Inferior parietal cortex (tissue), 1 donor: Measurements from ENCODE around the gene TESK2.
"Not testable (repeated sequence)": the region's sequence is repeated elsewhere in the genome, so short reads cannot be mapped to it uniquely, and the experiment has no call there.

Experiments used
- DNase-seq: peaks from one replicate; pipeline ENCODE4 v3.0.0-alpha.2; 2016; ENCODE audit errors: extremely low spot score

The TESK2 gene, protein sequence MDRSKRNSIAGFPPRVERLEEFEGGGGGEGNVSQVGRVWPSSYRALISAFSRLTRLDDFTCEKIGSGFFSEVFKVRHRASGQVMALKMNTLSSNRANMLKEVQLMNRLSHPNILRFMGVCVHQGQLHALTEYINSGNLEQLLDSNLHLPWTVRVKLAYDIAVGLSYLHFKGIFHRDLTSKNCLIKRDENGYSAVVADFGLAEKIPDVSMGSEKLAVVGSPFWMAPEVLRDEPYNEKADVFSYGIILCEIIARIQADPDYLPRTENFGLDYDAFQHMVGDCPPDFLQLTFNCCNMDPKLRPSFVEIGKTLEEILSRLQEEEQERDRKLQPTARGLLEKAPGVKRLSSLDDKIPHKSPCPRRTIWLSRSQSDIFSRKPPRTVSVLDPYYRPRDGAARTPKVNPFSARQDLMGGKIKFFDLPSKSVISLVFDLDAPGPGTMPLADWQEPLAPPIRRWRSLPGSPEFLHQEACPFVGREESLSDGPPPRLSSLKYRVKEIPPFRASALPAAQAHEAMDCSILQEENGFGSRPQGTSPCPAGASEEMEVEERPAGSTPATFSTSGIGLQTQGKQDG

DNA sequence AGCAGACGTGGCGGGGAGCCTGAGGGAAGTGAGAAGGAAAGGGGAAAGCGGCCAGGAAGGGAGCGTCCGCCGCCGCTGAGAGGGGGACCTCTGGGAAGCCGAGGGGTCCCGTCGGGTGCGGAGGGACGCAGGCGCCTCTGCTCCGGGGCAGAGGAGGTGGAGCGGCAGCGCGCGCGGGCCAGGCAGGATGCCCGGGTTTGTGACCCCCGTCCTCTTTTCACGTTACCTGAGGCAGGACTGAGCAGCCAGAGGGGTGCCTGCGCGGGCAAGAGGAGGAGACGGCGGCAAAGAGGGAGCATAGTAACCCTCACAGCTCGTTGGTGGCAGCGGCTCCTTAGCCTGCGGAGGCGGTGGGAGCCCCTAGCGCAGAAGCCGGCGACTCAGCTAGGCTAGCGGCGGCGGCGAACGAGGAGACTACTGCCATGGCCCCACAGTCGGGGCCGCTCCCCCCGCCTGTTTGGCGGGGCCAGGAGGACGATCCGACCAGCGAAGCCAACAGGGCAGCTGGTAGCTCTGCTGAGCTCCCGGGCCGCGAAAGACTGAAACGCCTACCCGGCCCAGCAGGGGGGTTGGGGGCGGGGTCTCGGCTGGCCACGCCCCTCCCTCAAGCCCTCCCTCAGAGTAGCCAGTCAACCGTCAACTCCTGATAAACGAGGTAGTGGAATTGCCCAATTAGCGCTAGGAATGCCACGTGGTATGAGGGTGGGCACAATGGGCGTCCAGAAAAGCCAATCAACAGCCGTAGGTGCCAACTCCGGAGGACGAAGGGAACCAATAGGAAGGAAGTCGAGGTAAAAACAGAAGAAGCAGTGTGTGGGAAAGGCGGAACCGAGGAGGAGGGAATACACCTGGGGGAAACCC lies at the start of gene TESK2:
Gene TESK2, minus strand, starts transcription at position 538 of the 861 bp plus-strand sequence. CDS start 33,378 bp downstream, outside the sequence.
- peak; percentile 100 for DNase-seq

DNA sequence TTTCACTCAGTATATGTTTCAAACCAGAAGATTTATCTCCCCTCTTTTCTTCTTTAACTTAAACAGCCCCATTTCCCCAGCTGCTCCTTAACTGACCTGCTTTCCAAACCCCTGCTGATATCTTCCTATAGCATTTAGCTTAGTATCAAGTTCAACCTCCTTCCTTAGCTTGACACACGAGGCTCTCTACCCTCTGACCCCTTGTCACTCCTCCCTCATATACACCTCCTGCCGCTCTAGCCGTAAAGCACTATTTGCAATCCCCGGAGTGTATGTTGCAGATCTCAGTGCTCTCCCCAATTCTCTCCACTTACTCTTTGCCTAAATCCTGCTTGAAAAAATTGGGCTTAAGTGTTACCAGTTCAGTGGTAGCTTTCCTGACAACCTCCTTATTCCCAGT lies 45.9 kb upstream of the TESK2 start:
- DNase-seq, result no peak

DNA sequence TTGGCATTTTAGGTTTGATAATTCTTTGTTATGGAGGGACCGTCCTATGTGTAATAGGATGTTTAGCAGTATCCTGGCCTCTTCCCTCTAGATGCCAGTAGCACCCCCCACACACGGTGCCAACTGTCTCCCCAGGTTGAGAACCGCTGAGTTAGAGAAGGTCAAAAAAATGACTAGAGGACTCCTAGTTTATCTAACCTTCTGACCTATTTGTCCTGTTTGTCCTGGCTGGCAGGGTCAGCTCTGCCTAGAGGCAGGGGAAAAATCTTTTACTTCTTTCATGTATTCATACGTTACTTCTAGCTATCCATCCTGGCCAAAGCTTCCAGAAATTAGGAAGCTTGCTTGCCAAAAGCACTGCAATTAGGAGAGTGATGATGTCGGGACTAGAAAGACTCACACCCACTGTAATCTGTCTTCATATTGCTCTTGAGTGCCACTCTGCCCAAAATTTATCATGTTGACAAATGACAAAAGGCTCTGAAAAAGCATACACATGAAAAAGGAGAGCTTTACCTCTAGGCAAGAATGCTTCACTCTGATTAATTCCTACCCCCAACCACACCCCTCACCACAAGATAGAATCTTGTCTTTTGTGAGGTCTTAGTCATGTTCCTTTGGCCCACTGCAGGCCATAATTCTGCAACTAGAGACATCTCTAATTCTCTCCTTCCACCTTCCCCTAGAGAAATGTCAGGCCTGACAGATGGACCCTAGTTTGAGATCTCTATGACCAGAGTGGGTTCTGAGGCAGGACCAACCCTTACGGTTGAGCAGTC lies 45.2 kb upstream of the TESK2 start:
- DNase-seq, result no peak

DNA sequence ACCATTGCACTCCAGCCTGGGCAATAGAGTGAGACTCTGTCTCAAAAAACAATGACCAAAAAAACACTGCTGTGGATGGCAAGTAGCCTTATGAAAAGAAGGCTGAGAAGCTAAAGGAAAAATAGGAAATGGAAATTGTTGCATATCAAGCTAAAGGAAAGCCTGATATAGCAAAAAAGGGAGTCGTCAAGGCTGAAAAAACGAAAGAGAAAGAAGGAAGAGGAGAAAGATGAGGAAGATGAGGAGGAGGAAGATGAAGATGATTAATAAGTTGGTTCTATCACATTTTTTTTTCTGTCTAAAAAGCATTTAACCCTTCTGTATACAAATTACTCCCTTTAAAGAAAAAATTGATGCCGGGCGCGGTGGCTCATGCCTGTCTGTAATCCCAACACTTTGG lies 40.9 kb upstream of the TESK2 start:
- DNase-seq, result no peak

DNA sequence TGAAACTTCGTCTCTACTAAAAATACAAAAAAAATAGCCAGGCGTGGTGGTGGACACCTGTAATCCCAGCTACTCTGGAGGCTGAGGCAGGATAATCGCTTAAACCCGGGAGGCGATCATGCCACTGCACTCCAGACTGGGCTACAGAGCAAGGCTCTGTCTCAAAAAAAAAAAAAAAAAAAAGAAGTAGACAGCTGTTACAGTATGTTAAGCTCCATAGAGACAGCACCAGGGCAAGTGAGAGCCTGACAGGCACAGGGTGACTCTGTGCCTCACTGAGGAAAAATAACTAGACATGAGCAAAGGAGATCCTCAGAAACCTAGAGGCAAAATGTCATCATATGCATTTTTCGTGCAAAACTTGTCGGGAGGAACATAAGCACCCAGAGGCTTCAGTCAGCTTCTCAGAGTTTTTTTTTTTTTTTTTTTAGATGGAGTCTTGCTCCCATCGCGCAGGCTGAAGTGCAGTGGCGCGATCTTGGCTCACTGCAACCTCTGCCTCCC lies 39.7 kb upstream of the TESK2 start:
- no peak for DNase-seq

DNA sequence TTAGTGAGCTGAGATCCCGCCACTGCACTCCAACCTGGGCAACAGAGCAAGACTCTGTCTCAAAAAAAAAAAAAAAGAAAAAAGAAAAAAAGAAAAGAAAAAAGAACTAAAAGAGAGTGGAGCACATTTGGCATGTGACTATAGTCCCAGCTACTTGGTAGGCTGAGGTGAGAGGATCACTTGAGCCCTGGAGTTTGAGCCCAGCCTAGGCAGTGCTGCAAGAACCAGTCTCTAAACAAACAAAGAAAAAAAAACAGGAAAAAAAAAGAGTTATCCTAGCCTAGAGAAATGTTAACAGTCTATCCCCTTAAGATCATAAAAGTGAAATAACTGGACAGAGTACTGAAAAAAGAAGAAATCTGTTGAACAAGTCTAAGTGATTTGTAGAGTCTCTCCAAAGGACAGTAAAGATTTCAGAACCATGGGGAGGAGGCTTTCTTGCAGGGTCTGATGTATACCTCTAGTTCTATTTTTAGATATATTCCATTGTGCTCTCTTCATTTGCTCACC lies 35.2 kb upstream of the TESK2 start:
- DNase-seq, result no peak

DNA sequence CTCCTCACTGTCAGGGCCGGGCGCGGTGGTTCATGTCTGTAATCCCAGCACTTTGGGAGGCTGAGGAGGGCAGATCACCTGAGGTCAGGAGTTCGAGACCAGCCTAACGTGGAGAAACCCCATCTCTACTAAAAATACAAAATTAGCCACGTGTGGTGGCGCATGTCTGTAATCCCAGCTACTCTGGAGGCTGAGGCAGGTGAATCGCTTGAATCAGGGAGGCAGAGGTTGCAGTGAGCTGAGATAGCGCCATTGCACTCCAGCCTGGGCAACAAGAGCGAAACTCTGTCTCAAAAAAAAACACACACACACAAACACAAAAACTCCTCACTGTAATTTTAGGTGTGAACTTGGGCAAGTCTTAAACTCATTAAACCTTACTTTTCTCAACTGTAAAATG lies 33.0 kb upstream of the TESK2 start:
- DNase-seq, result not testable (repeated sequence)

DNA sequence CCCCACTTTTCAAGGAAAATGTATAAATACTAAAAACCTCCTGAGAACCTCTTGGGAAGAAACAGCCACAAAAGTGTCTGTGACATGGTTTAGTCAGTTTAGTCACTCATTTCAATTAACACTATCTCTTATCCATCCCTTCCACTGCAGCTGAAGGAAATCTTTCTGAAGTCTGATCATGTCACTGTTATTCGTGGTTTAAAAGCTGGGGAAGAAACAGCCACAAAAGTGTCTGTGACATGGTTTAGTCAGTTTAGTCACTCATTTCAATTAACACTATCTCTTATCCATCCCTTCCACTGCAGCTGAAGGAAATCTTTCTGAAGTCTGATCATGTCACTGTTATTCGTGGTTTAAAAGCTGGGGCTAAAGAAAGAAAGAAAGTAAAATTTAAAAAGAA lies 32.6 kb upstream of the TESK2 start:
- not testable (repeated sequence) for DNase-seq

DNA sequence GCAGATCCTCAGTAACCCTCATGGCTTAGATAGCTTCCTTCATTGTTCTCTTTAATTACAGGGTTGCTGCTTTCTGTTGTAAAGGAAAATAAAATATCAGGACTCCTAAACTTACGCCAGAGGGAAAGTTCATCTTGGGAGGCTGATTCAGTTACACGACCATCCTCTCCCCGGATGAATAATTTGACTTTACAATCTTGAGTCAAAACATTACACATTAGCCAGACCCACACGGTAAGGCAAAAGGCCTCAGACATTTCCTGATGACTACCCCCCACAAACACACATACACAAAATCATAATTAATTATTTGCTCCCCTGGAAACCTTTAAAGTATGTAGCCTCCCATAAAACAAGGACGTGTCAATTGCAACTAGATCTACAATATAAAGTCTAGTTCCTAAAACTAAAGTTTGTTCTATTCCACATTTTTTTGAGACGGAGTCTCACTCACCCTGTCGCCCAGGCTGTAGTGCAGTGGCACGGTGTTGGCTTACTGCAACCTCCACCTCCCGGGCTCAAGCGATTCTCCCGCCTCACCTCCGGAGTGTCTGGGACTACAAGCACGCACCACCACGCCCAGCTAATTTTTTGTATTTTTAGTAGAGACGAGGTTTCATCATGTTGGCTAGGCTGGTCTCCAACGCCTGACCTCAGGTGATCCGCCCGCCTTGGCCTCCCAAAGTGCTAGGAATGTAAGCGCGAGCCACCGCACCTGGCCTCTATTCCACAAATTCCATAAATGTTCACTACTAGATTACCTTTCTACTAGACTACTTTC lies 31.6 kb upstream of the TESK2 start:
- DNase-seq, result no peak

DNA sequence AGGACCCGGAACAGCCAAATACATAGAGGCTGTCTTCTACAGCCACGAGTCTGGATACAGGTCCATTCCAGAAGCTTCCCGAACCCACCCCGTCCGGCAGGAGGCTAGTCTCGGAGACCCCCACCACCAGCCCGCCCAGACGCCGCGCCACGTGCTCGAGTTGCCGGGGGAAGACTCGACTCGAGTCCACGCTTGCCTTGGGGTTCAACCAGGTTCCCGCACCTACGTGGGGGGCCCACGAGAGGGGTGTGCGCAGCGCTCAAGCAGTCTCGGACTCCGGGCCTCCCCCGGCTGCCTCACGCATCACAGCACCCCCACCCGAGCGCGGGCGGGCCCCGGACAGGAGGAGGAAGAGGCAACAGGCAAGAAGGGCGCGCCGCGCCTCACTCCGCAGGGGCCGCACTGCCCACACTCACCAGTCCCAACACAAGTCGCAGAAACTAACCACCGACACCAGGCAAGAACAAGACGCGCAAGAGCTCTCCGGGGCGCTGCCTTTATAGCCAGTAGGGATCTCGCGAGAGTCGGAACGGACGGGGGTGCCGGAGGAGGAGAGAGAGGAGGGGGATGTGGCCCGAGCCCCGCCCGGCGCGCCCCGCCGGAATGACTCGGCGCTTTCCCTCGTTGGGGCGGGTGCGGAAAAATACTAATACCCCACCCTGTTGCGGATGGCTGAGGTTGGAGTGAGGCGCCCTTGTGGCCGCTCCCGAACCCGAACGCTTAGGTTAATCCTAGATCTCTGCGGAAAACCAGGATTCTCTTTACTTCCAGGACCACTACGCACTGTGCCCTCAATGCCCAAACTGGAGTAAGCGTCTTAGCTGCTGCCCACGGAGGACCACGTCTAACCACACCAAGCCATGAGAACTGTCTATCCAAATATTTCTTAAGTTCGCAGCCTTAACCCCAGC lies 30.7 kb upstream of the TESK2 start, which contains the start of gene PRDX1:
Gene PRDX1, minus strand, starts transcription at position 472 of the 911 bp plus-strand sequence. CDS start 2,841 bp downstream, outside the sequence.
- peak; percentile 98 for DNase-seq

DNA sequence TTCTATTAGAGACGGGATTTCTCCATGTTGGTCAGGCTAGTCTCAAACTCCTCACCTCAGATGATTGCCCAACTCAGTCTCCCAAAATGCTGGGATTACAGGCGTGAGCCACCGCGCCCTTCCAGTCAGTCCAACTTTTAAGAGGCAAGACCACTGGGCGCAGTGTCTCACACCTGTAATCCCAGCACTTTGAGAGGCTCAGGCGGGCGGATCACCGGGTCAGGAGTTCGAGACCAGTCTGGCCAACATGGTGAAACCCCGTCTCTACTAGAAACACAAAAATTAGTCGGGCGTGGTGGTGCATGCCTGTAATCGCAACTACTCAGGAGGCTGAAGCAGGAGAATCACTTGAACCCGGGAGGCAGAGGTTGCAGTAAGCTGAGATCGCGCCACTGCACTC lies 28.8 kb upstream of the TESK2 start:
- DNase-seq, result not testable (repeated sequence)

DNA sequence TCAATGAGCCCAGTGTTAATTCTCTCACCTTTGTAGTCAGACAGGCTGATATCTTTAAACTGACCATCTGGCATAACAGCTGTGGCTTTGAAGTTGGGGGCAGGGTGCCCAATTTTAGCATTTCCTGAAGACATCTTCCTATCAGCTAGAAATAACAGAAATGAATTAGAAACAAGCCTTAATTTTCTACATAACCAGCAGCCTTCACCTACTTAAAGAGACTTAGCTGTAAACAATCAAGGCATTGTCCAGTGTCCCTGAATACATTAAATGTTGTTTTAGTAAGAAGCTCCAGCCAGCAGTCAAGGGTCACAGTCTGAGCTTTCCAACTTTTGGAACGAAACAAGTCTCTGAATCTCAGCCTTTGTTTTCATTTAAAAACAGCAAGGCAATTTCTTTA lies 27.9 kb upstream of the TESK2 start:
- peak; percentile 54 for DNase-seq

DNA sequence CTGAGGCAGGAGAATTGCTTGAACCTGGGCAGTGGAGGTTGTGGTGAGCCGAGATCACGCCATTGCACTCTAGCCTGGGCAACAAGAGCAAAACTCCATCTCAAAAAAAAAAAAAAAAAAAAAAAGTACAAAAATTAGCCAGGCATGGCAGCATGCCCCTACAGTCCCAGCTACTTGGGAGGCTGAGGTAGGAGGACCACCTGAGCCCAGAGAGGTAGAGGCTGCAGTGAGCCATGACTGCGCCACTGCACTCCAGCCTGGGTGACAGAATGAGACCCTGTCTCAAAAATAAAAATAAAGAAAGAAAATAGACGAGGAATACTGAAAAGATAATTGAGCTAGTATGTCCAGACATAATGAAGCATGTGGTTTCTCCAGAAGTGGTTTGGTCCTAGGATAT lies 27.4 kb upstream of the TESK2 start:
- DNase-seq, result not testable (repeated sequence)

DNA sequence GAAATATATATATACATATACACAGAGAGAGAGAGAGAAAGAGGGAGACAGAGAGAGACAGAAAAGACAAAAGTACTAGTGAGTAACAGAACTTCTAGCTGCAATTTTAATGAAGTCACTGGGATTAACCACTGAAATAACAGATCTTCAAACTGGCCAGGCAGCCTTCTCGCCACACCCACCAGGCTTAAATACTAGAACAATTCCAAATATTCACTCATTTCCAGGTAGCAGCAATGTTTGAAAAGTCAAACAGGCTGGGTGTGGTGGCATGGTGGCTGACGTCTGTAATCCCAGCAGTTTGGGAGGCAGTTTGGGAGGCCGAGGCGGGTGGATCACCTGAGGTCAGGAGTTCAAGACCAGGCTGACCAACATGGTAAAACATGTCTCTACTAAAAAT lies 25.5 kb upstream of the TESK2 start:
- no peak for DNase-seq

DNA sequence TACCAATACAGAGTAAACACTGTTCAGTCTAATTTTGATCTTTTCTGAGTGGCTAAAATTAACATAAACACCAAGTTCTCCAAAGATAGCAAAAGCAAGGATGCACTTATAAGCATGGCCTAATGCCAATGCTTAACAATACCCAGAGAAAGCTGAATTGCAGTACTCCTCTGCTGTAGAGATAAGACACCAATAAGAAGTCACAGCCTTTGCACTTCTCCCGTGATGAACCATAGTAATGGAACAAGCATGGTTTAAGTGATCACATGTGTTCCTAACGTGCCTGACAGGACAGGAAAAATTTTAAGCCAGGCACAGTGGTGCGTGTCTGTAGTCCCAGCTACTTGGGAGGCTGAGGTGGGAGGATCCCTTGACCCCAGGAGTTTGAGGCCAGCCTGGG lies 25.1 kb upstream of the TESK2 start:
- no peak for DNase-seq

DNA sequence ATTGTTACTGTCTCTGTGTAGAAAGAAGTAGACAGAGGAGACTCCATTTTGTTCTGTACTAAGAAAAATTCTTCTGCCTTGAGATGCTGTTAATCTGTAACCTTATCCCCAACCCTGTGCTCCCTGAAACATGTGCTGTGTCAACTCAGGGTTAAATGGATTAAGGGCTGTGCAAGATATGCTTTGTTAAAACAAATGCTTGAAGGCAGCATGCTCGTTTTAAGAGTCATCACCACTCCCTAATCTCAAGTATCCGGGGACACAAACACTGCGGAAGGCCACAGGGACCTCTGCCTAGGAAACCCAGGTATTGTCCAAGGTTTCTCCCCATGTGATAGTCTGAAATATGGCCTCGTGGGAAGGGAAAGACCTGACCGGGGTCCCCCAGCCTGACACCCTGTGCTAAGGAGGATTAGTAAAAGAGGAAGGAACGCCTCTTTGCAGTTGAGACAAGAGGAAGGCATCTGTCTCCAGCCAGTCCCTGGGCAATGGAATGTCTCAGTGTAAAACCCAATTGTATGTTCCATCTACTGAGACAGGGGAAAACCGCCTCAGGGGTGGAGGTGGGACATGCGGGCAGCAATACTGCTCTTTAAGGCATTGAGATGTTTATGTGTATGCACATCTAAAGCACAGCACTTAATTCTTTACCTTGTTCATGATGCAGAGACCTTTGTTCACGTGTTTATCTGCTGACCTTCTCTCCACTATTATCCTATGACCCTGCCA lies 22.7 kb upstream of the TESK2 start:
- DNase-seq, result not testable (repeated sequence)

DNA sequence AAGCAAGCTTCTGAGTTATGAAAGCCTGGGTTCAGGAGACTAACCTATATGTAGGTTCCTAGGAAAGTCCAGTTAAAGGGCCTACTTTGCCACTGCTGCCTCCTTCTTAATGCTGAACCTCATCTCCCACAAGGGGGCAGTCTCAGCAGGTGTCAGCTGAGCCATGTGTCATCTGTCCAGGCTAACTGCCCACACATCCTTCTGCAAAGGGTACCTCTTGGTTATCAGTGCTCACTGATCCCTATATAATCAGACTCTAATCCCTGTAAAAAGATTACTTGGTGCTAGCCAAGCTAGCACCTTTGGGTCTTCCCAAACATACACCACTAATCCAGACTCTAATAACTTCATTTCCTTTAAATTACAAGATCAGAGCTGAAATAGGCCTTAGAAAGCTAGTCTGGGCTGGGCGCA lies 21.7 kb upstream of the TESK2 start:
- DNase-seq, result peak; percentile 66

DNA sequence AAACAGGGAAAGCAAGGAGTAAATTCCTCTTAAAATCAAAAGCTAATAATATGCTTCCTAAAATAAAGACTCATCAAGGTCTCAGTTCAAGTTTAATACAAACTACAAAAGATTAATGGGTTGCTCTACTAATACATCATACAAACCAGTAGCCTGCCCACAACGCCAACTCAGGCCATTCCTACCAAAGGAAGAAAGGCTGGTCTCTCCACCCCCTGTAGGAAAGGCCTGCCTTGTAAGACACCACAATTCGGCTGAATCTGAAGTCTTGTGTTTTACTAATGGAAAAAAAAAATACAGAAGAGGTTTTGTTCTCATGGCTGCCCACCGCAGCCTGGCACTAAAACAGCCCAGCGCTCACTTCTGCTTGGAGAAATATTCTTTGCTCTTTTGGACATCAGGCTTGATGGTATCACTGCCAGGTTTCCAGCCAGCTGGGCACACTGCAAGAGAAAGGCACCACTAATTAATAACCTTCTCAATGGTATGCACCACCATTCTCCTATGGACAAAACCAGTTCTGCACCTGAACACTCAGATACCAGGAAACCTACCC lies 20.1 kb upstream of the TESK2 start:
- no peak for DNase-seq
